ENCODE data around the gene SEPTIN3.

- no peak for TF ChIP-seq EP300 (IDR thresholded peaks at IDR 0.05)
- no peak for TF ChIP-seq POLR2AphosphoS5 (IDR thresholded peaks at IDR 0.05)
- TF ChIP-seq POLR2A (IDR thresholded peaks at IDR 0.05): no peak
These were observed 26.0 kb downstream of the SEPTIN3 start for GRCh38 chr22:41995211-41995610.

Measured in stomach (tissue), 4 donors.